GM13976 (cell line): ENCODE results near the gene GIPC2.

ENCODE experiments used
- DNase-seq: peaks from one replicate; pipeline ENCODE4 v3.0.0; 2012; ENCODE audit warnings: low spot score
- CTCF ChIP-seq: IDR thresholded peaks from 2 replicates; pipeline ENCODE4 v1.5.1; 2012; ENCODE audit warnings: borderline replicate concordance, mild to moderate bottlenecking; ENCODE audit not compliant: insufficient read depth; ENCODE audit errors: extremely low read depth, missing control alignments, control extremely low read depth
- in situ Hi-C: fragments of 300-500 bp; cut with MboI; formaldehyde crosslinking; loops from one replicate; pipeline ENCODE4 v1.12.0; 2022; ENCODE audit warnings: low sequenced_read_pairs, mixed read lengths, inconsistent platforms; ENCODE audit not compliant: unreplicated experiment

GIPC2 gene

DNA sequence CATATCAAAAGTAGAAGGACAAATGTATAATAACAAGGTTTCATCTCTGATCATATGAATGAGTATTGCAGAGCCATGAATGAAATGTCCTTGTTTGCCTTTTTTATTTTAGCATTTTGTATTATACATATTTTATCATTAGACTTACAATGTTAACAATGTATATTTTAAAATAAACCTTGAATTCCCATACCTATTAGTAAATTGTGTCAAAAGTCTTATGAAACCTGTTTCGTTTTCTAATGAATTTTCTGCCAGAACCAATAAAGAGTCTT, 40.4 kb upstream of the GIPC2 start:
- TF ChIP-seq CTCF: no peak
- no peak for DNase-seq
- in situ Hi-C loops: loop anchor here (10.0 kb wide), 1 partner anchor 619 kb away; the partner anchor contains the start of gene IFI44L

- no peak for DNase-seq
- TF ChIP-seq CTCF: no peak
Observed at GRCh38 chr1:78005755-78006154, 40.0 kb upstream of the GIPC2 start.

GRCh38 chr1:78006521-78006920, 39.2 kb upstream of the GIPC2 start:
- no peak for DNase-seq
- TF ChIP-seq CTCF: no peak
- in situ Hi-C loops: loop anchor here (10.0 kb wide), 1 partner anchor 618 kb away; the partner anchor contains the start of gene IFI44L

More at GRCh38 chr1:78005755-78006154, 40.0 kb upstream of the GIPC2 start:
- in situ Hi-C loops: loop anchor here (10.0 kb wide), 1 partner anchor 619 kb away; the partner anchor contains the start of gene IFI44L

GRCh38 chr1:78007677-78008341, 38.0 kb upstream of the GIPC2 start:
- no peak for TF ChIP-seq CTCF
- no peak for DNase-seq
- in situ Hi-C loops: loop anchor here (10.0 kb wide), 1 partner anchor 617 kb away; the partner anchor contains the start of gene IFI44L

DNA sequence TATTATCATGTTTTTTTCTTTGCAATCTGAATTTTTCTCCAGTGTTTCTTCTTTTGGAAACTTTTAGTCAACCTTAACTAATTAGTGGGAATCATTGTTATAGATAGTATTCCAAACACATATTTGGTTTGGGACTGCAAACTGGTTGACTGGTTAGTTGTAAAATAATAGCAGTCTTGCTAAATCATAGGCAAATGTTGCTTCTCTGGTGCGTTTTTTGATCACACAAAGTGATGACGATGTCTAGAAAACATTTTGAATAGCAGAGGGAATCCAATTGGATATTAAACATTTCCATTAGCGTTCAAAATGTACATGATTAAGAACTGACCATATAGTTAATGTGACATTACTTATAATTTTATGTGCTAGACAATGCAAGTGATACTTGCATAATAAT, 36.5 kb upstream of the GIPC2 start:
- no peak for DNase-seq
- no peak for TF ChIP-seq CTCF
- in situ Hi-C loops: loop anchor here (10.0 kb wide), 1 partner anchor 616 kb away; the partner anchor contains the start of gene IFI44L

DNA sequence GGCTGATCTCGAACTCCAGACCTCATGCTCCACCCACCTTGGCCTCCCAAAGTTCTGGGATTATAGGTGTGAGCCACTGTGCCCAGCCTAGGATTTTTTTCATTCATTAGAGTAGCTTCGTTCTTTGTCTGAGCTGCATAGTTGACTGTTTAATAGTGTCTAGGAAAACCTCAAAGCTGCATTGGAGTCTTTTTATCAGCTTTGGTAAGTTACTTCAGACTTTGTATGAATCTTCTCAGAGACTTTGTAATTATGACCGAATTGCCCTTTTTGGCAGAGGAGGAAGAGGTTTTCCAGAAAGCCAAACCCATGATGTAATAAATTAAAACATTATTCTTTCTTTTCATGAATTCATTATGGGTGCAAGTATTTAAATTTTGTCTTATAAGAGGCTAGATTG, 35.9 kb upstream of the GIPC2 start:
- no peak for TF ChIP-seq CTCF
- in situ Hi-C loops: loop anchor here (10.0 kb wide), 1 partner anchor 615 kb away; the partner anchor contains the start of gene IFI44L

More for the DNA sequence above, 35.9 kb upstream of the GIPC2 start:
- DNase-seq: no peak
